Stimulated activated CD4-positive, alpha-beta T cell treated with anti-CD3 and anti-CD28 coated beads, Interleukin-2, amount 100 ng/mL, for 24 hours (primary cell): ENCODE data around the gene TRMT61A.

ENCODE experiments used
- DNase-seq, 2 donors: peaks; one replicate each; pipeline ENCODE4 v3.0.0-alpha.2; 2020

TRMT61A gene

DNA sequence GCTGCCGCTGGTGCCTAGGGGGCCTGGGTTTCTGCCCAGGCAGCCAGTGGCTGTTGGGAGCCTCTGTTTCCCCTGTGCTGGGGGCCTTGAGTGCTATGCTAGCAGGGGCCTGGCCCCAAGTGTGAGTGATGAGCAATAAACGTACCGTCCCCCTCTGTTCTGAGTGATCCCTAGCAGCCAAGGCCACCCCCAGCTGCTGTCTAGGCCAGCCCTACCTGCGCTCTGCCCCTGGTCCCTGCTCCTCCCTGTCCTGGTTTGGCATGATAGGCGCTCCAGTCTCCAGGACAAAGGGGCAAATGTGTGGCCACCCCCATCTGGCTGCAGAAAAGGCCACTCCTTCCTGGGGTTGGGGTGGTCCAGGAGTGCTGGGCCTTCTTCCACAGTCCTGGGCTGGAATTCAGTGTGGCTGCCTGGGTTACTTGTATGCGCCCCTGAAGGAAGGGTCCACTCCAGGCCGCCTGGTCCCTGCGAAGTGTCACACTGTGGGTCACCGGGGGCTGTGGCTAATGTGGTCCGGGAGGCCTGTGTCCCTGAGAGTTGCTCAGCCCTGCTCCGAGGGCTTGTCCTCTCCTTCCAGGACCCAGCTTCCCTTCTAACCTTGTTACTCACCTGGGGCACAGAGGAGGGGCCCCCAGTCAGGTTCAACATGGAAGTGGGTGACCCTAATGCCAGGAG, 7.0 kb downstream of the TRMT61A start:
- DNase-seq = no peak

DNA sequence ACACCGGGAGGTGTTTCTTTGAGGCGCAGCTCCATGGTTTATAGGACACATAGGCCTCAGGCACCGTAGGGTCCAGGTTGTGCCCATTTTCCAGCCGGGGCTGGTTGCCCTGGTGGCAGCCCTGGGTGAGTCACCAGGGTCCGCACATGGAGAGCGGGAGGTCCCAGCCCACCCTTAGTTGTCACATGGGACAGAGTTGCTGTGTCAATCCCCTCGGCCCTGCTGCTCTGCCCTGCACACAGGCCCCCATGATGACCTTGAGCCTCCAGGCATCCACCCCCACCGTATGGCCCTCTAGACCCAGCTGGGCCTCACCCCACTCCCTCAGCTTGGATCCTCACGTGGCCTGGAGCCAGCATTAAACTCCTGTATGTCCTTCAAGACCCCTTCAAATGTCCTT, 7.7 kb downstream of the TRMT61A start:
- DNase-seq = no peak

DNA sequence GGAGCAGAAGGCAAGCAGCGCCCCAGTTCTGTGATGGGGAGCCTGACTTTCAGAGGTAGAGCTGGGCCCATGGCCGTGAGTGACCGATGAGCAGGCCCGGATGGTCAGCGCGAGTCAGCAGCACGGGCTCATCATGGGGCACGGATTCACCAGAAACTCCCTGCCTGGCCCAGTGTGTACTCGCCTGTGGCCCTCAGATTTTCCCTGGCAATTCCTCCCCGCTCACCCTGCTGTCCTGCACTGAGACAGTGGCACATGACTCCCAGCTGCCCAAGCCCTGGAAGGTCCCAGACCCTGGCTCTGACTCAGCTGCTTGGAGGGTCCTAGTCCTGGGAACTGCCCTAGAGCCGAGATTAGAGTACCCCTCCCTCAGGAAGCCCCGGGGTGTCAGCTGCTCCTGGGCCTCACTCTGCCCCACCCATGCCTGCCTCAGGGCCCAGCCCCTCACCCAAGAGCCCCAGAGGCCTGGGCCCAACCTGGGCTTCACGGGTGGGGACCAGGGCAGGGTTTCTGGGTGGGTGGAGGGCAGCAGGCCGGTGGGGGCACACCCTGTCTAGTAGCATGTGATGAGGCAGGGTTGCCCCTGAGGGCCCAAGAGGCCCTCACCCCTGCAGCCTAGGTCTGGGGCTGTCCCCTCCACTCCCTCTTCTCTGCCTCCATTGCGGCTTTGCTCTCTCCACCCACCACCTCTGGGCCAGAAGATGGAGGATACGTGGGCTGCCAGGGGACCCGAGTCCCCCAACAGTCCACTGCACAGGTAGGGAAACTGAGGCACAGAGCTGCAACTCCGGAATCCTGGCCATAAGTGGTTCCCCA, 8.4 kb downstream of the TRMT61A start:
- no peak for DNase-seq

DNA sequence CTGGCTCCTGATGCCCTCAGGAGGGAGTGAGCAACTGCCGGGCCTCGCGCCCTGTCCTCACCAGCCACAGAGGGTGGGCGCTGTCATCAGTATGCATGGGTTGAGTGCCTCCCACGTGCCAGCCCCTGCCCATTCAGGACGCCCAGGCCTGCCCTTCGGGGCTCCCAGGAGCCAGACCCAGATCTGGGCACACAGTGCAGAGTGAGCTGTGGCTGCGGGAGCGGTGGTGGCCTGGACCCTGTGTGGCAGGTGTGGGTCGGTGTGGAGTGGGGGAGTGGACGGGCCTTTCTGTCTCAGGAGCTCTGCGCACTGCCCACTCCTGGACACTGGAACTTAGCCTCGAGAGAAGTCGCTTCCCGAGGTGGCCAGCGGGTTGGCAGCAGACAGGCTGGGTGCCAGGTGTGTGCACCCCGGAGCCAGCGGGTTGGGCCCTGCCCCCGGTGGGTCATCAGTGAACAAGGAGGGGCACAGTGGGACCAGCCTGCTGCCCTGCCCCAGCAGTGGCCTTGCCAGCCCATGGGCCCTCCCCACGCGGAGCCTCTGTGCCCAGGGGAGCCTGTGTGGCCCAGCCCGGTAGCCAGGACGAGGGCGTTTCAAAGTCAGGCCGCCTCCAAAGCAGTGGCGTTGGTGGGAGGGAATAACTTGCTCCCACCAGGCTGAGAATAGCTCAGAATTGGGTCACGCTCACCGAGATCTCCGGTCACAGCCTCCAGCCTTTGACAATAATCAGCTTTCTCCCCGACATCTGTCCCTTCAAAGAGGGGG, 9.5 kb downstream of the TRMT61A start:
- no peak for DNase-seq

DNA sequence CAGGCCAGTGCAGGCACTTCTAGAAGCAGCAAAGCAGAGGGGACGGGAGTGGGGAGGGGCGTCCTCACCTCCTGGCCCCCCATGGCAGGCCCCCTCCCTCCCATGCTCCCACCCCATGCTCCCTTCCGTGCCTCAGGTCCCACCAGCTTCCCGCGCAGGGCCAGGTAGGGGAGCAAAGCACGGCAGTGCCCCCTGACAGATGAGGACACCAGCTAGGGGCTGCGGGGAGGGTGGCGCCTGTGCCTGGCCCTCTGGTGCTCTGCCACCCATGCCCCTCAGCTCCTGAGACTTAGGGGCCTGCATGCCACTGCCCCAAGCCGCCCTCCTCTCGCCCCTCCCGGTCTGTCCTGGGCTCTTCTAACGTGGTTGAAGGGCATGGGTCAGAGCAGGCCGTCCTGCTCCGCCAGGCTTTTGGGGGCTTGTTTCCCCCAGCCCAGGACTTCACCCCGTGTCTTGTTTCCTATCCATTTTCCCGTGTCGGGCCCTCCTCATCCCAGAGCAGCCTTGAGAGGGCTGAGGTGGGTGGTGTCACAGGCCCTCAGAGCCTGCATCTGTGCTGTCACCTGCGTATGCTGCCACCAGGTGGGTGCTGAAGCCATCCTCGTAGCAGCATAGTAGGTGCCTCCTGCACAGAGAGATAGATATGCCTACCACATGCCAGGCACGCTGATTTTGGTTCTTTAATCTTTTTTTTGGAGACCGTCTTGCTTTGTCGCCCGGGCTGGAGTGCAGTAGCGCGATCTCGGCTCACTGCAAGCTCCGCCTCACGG, 10.2 kb downstream of the TRMT61A start:
- no peak for DNase-seq

DNA sequence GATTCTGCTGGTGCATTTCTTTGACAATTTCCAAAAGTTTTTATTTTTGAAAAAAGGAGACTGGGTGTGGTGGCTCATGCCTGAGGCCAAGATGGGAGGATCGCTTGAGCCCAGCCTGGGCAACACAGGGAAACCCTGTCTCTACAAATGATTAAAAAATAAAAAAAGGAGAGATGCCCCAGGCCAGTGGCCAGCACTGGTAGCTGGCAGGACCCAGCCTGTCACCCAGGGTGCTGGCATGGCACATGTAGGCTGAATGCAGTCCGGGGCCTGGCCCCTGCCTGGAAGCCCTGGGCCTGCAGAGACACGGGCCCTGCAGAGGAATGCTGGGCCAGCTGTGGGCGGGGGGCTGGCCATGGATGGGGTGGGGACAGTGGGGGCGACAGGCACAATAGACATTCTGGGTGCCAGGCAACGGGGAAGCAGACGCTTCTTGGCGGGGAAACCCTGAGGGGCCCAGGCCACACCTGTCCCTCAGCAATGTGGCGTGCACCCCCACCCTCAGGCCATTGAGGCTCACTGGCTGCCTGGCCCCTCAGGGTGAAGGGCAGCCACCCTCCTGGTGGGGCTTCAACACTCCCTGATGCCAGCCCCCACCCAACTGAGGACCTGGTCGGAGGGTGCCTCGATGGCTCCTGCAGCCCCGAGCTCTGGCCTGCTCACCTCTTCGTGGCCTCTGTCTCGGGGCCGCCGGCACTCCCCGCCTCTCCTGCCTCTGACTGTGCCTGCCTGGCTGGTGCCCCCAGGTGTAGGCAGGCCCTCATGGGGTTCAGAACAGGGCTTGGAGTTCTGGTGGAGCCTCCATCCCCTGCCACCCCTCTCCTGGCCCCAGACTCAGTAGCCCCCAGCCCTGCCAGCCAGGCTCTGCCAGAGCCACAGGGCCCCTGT, 12.1 kb downstream of the TRMT61A start:
- DNase-seq = no peak

DNA sequence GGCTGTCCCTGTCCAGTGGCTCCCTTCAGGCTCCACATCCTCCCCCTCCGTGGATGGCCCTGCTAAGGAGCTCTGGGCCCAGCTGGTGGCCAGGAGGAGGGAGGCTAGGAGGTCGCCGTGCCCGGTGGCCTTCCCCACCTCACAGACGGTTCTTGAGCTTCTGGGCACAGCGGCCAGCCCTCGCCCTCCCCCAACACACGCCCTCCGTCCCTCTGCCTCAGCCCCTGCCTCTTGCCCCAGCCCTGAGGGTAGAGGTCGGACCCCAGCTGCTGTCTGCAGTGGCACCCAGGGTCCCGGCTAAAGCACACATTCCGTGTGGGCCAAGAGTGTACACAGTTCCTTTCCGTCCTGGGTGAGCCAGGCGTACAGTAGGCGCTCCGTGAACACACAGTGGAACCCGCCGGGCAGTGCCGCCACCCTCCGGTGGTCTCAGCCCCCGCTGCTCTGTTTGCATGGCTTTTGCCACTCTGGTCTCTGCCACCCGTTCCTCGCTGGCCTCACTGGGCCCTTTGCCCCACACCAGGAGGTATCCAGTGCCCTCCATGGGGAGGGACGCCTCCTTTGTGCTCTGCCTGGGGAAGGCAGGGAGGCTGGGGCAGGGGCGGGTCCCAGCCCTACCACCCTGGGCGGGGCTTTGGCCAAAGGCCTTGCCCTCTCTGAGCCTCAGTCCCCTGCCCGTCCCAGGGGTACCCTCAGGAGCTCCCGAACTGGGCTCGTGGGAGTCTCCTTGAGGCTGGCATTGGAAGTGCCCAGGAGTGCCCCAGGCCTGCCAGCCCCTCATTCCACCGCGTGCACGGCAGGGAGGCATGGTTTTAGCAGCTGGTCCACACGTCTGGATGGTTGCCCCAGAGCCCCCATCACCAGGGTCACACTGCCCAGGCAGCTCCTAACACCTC, 13.0 kb downstream of the TRMT61A start:
- no peak for DNase-seq

DNA sequence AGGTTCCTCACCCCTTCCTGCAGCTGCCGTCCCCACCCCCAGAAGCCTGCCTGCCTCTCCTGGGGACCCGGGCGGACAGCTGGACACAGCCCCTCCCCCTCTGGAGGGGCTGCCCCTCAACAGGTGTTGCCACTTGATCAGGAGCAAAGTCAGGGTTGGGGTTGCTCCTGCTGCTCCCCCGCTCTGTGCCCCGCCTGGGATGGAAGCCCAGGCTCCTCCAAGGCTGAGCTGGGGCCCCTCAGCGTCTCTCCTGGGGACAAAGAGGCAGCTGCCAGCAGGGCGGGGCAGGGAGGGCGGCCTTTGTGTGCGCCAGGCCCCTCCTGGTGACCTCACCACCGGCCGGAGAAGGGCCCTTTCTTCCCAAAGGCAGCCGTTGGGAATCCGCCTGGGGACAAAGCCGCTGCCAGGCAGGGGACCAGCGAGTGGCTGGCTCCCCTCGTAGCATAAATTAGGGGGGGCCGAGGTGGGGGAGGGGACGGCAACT, 13.7 kb downstream of the TRMT61A start:
- DNase-seq = no peak

DNA sequence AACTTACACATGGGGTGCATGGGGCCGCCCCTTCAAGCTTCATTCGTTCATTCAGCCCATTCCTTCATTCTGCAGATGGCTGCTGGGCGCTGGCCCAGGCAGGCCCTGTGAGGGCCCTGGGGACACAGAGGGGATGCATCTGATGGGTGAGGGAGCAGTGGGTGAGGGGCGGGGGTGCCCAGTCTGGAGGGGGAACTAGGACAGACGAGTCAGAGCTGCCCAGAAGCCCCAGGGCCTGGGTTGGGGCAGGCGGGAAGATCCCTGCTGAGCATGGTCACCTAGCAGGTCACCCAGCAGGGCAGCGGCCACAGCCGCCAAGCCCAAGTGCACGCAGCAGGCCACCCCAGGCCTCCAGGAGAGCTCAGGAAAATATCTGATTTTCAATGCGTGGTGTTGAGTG, 14.1 kb downstream of the TRMT61A start:
- no peak for DNase-seq

DNA sequence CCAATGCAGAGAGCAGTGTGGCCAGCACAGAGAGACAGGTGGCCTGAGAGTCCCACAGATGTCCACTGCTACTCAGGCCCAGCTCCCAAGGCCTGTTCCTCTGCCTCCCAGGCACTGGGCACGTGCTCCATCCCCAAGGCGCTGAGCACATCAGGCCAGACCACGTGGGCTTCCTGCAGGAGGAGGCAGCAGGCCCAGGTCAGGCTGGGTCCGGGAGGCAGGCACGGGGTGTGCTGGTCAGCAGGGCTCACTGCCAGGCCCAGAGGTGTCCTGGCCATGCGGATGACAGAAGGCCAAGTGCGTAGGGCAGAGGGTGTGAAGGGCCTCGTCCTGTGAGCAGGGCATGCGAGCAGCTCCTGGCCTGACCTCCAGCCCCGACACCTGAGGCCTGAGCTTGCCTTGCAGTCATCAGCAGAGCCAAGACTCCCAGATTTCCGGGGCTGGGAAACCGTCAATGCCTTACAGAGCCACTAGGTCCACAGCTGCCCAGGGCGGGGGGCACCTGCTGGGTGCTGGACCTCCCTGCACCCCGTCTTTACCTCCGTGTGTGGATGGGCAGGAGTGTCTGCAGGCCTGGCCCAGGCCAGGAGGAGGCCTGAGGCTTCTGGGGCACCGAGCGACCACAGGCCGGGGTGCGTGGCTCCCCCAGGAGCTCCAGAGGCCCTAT, 14.9 kb downstream of the TRMT61A start:
- DNase-seq = no peak

DNA sequence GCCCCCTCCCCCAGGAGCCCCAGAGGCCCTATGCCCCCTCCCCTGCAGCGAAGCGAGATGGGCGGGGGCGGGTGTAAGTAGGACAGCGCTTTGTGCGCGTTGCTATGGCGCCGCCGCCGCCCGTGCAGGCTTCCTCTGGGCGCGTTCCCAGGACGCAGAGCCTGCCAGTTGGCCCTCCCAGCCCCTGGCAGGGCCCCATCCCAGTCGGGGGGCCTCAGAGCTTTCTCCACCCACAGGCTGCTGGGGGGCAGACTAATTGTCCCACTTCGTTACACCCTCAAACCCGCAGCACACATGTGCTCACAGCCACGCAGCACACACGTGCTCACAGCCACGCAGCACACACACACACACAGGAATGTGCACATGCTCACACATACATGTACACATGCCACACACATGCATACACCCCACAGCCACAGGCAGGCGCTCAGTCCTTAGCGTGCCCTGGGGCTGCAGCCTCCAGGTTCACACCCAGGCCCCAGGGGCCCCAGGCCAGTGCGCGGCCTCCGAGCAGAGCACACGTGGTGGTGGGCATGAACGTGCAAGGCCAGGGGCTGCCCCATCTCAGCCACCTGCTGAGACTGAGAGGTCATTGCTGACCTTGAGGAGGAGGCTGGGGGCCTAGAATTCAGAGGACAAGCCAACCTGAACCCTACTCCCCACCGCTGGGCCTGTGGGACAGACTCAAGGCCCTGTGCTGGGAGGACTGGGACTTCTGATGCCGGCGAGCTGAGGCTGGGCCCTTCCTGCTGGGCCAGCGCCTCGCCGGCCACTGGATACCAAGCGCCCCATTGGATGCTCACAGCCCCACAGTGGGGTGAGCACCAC, 15.6 kb downstream of the TRMT61A start:
- DNase-seq = no peak

DNA sequence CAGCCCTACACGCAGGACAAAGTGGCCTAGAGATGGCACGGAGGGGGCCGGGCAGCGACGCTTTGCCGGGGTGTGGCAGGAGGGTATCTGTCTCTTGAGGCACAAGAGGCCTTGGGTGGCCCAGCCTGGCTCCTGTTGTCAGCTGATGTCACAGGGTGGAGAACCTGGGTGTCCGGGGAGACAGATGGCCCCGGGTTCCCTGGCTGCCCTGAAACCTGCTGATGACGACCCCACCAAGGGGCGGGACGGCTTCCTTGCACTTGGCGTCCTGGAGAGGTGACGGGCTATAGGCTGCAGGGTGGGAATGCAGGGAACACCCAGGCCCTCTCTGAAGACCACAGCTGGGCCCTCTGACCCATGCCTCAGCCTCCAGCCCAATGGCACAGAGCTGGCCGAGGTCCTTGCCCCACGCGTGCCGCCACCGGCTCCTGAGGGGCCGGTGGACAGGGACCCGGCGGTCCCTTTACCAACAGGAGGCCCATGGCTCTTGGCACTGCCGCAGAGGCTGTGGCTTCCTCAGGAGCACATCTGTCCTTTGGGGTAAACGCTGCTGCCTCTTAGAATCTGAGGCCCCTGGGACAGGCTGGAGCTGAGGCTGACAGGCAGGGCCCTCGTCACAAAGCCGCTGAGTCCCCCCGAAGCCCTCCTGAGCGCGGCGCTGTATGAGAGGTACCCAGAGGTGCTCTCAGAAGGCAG, 16.4 kb downstream of the TRMT61A start:
- DNase-seq = no peak

DNA sequence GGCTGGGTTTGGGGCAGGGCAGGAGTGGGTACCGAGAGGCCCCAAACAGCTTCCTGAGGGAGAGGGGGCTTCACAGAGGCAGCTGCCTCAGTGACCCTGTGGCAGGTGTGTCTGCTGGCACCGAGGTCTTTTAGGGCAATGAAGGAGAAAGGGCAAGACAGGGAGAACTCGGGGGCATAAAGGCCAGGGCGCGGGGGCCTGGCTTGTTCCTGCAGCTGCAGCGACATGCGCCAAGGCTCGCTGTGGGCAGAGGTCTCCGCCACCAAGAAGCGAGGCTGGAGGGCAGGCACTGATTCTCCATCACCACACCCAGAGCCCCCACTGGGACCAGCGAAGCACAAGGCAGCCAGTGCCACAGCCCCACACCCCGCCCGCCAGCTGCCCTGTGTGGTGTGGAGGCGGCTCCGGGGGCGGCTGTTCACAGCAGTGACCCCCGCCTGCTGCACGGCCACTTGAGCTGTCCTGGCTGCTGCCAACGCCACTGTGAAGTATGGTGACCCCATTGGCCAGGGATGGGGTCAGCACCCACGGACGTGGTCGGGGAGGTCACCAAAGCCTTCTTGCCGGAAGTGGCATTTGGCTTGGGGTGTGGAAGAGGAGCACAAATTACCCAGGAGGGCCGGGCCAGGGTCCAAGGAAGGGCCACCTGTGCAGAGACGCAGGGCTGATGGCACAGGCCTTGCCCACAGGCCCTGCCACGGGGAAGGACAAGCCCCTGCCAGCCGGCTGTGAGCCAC, 17.1 kb downstream of the TRMT61A start:
- no peak for DNase-seq

DNA sequence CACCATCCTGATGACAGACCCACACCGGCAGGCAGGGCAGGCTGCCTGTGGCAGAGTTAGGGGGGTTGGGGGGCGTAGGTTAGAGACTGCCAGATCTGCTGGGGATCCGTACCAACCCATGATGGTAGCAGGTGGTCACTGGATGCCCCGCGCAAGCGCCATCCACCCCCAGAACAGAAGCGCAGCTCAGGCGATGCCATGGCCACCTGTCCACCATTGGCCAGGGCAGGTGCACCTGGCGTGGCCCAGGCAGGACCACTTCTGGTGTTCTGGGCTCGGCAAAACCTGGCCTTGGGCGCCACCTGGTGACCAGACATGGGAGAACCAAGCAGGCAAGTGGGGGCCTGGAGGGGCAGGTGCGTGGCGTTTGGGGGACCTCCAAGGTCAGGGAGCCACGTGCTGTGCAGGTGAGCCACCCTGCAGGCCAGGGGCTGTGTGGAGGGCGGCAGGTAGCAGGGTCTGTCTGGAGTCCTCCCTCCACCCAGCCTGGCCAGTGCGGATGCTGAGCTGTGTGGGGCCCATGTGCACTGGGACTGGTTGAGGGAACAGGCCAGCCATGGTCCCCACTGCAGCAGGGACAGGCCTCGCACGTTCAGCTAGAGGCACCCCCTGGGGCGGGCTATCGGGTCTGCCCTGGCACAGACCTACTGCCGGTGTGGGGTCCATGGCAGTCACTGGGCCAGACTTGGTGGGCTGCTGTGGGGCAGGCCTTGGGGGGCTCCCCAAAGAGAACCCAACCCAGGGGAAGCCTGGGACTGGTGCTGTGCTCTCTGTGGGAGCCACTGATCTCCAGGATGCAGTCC, 17.9 kb downstream of the TRMT61A start:
- peak; percentile 82 to 83 for DNase-seq

DNA sequence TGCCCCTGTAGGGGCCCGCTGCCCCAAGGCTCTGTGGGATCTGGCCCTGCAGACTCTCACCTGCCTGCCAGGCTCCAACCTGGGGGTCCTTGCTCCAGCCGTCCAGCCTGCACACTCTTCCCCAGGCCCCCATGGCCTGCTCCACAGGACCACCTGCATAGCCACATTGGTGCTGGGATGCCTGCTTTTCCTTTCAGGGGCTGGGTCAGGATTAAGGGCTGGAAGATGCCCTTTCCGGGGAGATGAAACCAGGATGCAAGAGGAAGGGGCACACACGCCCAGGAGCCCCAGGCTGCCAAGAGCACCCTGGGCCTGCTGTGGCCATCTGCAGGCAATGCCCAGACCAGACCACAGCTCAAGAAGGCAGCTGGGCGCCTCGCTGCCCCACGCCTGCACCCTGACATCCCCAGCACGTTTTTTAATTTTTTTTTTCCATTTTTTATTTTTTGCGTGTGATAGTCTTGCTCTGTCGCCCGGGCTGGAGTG, 18.5 kb downstream of the TRMT61A start:
- DNase-seq = no peak

DNA sequence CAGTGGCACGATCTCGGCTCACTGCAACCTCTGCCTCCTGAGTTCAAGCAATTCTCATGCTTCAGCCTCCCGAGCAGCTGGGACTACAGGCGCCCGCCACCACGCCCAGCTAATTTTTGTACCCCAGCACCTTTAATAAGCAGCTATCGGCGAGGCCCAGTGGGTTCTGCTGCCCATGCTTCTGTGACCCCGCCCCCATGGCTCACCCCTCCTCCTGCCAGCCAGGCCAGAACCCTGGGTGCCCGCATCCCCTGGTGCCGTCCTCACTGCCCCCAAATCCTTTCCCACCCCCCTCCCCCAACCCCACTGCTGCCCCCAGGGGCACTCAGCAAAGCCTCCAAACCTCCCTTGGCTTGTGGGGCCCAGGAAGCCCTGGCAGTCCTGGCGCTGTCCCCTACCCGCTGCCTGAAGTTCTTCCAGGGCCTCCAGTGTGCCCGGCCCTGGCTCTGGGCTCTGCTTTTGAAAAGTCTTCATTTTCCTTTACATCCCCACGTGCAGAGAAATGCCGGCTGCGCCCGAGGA, 19.0 kb downstream of the TRMT61A start:
- DNase-seq = no peak
